GM19438 (cell line): ENCODE measurements around the gene RPUSD4.
A peak's percentile ranks its signal among the peaks of the same experiment; 100 is the strongest.

Source experiments
- ATAC-seq: cut with Tn5 transposase; IDR thresholded peaks from one replicate; pipeline ENCODE4 v1.9.1; 2021; ENCODE audit warnings: low read depth; ENCODE audit not compliant: unreplicated experiment

Gene RPUSD4

GRCh38 chr11:126214441-126214840 is 3.0 kb upstream of the RPUSD4 start:
- ATAC-seq: no peak

- ATAC-seq: no peak
Measured at GRCh38 chr11:126212089-126212660, 725 bp upstream of the RPUSD4 start.

- no peak for ATAC-seq
Measured at GRCh38 chr11:126210871-126211235, 597 bp downstream of the RPUSD4 start.

GRCh38 chr11:126207896-126208295 is 3.6 kb downstream of the RPUSD4 start:
- ATAC-seq: no peak

GRCh38 chr11:126205359-126205758 is 6.1 kb downstream of the RPUSD4 start:
- ATAC-seq: no peak

GRCh38 chr11:126202646-126203359 is 8.6 kb downstream of the RPUSD4 start:
- no peak for ATAC-seq

GRCh38 chr11:126198648-126199047 is 12.8 kb downstream of the RPUSD4 start:
- ATAC-seq: no peak

- no peak for ATAC-seq
Measured at GRCh38 chr11:126197277-126197939, 14.0 kb downstream of the RPUSD4 start.

- no peak for ATAC-seq
Measured at GRCh38 chr11:126195119-126195518, 16.3 kb downstream of the RPUSD4 start.

- no peak for ATAC-seq
Measured at GRCh38 chr11:126194121-126194543, 17.3 kb downstream of the RPUSD4 start.

GRCh38 chr11:126193038-126193478 is 18.4 kb downstream of the RPUSD4 start:
- ATAC-seq: no peak

- no peak for ATAC-seq
Measured at GRCh38 chr11:126192361-126192760, 19.1 kb downstream of the RPUSD4 start.

- ATAC-seq: no peak
Measured at GRCh38 chr11:126191379-126192073, 19.9 kb downstream of the RPUSD4 start.

GRCh38 chr11:126190792-126191191 is 20.7 kb downstream of the RPUSD4 start:
- ATAC-seq: no peak

GRCh38 chr11:126189109-126189929 is 22.1 kb downstream of the RPUSD4 start:
- ATAC-seq: peak; percentile 58

- peak; percentile 89 for ATAC-seq
Measured at GRCh38 chr11:126188332-126189108, 22.9 kb downstream of the RPUSD4 start.

GRCh38 chr11:126186708-126187529 is 24.5 kb downstream of the RPUSD4 start:
- ATAC-seq: no peak

GRCh38 chr11:126186025-126186698 is 25.3 kb downstream of the RPUSD4 start:
- no peak for ATAC-seq
